ENCODE measurements around the gene DDOST. TPM values are rescaled to one million over a fixed set of nuclear protein-coding genes. Genes with fewer than 3 reads are reported as not detected.

Gene DDOST
- total and polyA plus RNA-seq, 10 of the 15 experiments (the other 5 are each of a cell fraction or from before 2014, with no cell fraction given): 100 to 274 (median 201) TPM

- Histone ChIP-seq H3K27me3 (replicated peaks in 1 of 2; ENCODE audit: control insufficient read depth in 2 of 2, insufficient read depth in 2 of 2, low read length in 1 of 2) (no peaks in the 10 kb centered on the region), H3K36me3 (ENCODE audit: control insufficient read depth in 2 of 2, insufficient read depth in 2 of 2, low read length in 1 of 2) (no peaks in the 10 kb centered on the region), H2AFZ (ENCODE audit: control insufficient read depth, low read depth, low read length) (no peak overlapping the region), H3K27ac (ENCODE audit: control insufficient read depth, insufficient read depth) (no peak overlapping the region), H3K4me2 (ENCODE audit: control insufficient read depth, insufficient read depth) (no peak overlapping the region), H3K79me2 (ENCODE audit: control insufficient read depth, insufficient read depth, low read length) (no peaks in the 10 kb centered on the region), H3K4me3 (no peak overlapping the region), H3K4me1 (ENCODE audit: control insufficient read depth, insufficient read depth, low read length) (no peaks in the 10 kb centered on the region), H4K20me1 (ENCODE audit: control insufficient read depth, insufficient read depth) (no peaks in the 10 kb centered on the region), H3K9me3 (replicated peaks; ENCODE audit: control insufficient read depth, insufficient read depth, low read length) (no peaks in the 10 kb centered on the region), H3K9ac (ENCODE audit: control insufficient read depth, insufficient read depth, low read length) (no peak overlapping the region)
- in situ Hi-C loops (cut with MboI): no loop called here
- FAIRE-seq (no peak), DNase-seq (ENCODE audit: low read depth, low spot score) (no peak), ATAC-seq (no peak)
- ChIA-PET SMC1A (ENCODE audit: uncharacterized antibody, unreplicated experiment) (interaction anchor here (1.4 kb wide), 1 partner anchor 8 kb away, joined by 3 read pairs; no protein-coding TSS in a partner anchor), RAD21 (ENCODE audit: unreplicated experiment) (no interaction called here), CTCF (interaction anchor here (0.9 kb wide), 1 partner anchor 14 kb away, joined by 3 read pairs; no protein-coding TSS in a partner anchor), POLR2A (no interaction called here)
- 0% methylated on average over 1 of the region's 1 CpG for WGBS (ENCODE audit: insufficient coverage, insufficient replicate concordance, low lambda C conversion rate, missing lambda C conversion rate)
- intact Hi-C loops (cut with micrococcal nuclease; ENCODE audit: unreplicated experiment): no loop called here
- BruUV-seq (replicated peaks): no TSS peak
- TF ChIP-seq ZBTB40 (IDR thresholded peaks at IDR 0.05; ENCODE audit: borderline replicate concordance) (no peak), JUND (IDR thresholded peaks at IDR 0.05; ENCODE audit: low read depth, low read length) (no peak), CBX5 (IDR thresholded peaks at IDR 0.05; ENCODE audit: low read depth) (no peak), SPI1 (IDR thresholded peaks at IDR 0.05; ENCODE audit: borderline replicate concordance, insufficient read depth, low read depth, low read length) (no peak), EED (IDR thresholded peaks at IDR 0.05; ENCODE audit: low read depth) (no peak), BACH1 (IDR thresholded peaks at IDR 0.05; ENCODE audit: borderline replicate concordance) (no peak), EP300 (IDR thresholded peaks at IDR 0.05; ENCODE audit: borderline replicate concordance in 1 of 2, control insufficient read depth in 1 of 2, low read depth in 2 of 2, low read length in 2 of 2) (no peak), DPF2 (IDR thresholded peaks at IDR 0.05) (no peak), CUX1 (IDR thresholded peaks at IDR 0.05; ENCODE audit: insufficient replicate concordance, low read depth, low read length) (no peak), LARP7 (IDR thresholded peaks at IDR 0.05) (no peak)
- TF ChIP-seq, protein P1, sequence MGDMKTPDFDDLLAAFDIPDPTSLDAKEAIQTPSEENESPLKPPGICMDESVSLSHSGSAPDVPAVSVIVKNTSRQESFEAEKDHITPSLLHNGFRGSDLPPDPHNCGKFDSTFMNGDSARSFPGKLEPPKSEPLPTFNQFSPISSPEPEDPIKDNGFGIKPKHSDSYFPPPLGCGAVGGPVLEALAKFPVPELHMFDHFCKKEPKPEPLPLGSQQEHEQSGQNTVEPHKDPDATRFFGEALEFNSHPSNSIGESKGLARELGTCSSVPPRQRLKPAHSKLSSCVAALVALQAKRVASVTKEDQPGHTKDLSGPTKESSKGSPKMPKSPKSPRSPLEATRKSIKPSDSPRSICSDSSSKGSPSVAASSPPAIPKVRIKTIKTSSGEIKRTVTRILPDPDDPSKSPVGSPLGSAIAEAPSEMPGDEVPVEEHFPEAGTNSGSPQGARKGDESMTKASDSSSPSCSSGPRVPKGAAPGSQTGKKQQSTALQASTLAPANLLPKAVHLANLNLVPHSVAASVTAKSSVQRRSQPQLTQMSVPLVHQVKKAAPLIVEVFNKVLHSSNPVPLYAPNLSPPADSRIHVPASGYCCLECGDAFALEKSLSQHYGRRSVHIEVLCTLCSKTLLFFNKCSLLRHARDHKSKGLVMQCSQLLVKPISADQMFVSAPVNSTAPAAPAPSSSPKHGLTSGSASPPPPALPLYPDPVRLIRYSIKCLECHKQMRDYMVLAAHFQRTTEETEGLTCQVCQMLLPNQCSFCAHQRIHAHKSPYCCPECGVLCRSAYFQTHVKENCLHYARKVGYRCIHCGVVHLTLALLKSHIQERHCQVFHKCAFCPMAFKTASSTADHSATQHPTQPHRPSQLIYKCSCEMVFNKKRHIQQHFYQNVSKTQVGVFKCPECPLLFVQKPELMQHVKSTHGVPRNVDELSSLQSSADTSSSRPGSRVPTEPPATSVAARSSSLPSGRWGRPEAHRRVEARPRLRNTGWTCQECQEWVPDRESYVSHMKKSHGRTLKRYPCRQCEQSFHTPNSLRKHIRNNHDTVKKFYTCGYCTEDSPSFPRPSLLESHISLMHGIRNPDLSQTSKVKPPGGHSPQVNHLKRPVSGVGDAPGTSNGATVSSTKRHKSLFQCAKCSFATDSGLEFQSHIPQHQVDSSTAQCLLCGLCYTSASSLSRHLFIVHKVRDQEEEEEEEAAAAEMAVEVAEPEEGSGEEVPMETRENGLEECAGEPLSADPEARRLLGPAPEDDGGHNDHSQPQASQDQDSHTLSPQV (IDR thresholded peaks at IDR 0.05): no peak
Observed at GRCh38 chr1:20626098-20626427, 35.1 kb downstream of the DDOST start.
